Globus pallidus (tissue), 1 donor: ENCODE results near the gene PTPN22.

ENCODE experiments used
- DNase-seq: peaks from one replicate; pipeline ENCODE4 v3.0.0-alpha.2; 2015; ENCODE audit warnings: low spot score

The PTPN22 gene

GRCh38 chr1:113871597-113872113 is at the start of gene PTPN22:
Gene PTPN22, minus strand, starts transcription at chr1:113871712.
- peak; percentile 45 for DNase-seq

DNA sequence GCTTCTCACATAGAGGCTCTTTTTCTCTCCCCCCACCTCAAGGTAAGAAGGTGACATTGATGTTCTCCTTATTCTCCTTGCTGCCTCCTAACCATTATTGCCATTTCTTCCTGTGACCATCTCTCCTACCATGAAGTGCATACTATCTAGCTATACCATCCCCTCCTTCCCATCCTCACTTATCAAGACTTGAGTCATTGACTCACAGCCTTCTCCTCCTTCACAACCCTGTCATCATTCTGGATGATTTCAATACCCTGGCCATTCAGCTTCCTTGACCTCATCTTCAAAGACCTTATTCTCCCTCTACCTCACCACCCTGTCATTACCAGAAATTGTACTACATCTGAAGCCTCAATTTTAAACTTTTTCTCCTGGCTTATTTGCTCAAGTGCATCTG is 46.7 kb upstream of the PTPN22 start:
- no peak for DNase-seq

GRCh38 chr1:113917400-113918082 is 46.0 kb upstream of the PTPN22 start:
- no peak for DNase-seq

DNA sequence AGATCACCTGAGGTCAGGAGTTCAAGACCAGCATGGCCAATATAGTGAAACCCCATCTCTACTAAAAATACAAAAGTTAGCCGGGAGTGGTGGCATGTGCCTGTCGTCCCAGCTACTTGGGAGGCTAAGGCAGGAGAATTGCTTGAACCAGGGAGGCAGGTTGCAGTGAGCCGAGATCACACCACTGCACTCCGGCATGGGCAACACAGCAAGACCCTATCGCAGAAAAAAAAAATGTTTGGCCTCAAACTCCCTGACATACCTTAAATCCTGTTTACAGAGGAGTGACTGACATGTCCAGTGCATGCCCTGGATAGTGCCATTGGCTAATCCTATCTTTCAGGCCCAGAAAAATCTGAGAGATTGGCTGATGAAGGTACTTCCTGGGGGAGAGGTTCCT is 45.5 kb upstream of the PTPN22 start:
- no peak for DNase-seq

DNA sequence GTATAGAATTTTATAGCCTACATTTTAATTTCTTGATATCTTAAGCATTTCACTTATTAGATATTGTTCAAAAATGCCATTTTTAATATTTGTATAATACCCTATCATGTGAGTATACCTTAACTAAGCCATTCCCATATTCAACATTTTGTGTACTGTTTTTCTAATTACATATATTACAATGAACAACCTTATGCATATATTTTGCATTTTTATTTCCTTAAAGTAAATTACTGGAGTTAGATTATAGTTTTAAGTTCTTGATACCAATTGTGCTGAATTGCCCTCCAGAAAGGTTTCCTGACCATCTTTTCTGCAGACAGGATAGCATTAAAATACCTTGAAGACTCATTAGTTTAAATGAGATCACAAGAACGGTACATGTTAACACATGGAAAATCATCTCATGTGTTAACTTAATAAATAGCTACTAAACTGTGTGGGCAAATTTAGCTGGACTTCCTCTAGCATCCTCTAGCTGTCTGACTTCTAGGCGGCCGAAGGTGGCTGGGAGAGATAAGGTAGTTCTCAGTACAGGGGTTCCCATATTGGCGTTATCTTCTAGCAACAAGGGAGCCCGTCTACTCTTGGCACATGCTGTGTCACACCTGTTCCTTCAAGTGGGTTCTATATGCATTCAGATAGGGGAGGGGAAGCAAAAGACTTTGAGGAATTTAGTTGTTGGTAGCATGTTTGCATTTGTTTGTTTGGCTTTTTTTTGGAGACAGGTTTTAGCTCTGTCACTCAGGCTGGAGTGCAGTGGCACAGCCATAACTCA is 42.6 kb upstream of the PTPN22 start:
- DNase-seq: no peak

- no peak for DNase-seq
Observed at GRCh38 chr1:113913312-113913668, 41.8 kb upstream of the PTPN22 start.

GRCh38 chr1:113912594-113913311 is 41.2 kb upstream of the PTPN22 start:
- peak; percentile 27 for DNase-seq

GRCh38 chr1:113905435-113905861 is 33.9 kb upstream of the PTPN22 start:
- no peak for DNase-seq

DNA sequence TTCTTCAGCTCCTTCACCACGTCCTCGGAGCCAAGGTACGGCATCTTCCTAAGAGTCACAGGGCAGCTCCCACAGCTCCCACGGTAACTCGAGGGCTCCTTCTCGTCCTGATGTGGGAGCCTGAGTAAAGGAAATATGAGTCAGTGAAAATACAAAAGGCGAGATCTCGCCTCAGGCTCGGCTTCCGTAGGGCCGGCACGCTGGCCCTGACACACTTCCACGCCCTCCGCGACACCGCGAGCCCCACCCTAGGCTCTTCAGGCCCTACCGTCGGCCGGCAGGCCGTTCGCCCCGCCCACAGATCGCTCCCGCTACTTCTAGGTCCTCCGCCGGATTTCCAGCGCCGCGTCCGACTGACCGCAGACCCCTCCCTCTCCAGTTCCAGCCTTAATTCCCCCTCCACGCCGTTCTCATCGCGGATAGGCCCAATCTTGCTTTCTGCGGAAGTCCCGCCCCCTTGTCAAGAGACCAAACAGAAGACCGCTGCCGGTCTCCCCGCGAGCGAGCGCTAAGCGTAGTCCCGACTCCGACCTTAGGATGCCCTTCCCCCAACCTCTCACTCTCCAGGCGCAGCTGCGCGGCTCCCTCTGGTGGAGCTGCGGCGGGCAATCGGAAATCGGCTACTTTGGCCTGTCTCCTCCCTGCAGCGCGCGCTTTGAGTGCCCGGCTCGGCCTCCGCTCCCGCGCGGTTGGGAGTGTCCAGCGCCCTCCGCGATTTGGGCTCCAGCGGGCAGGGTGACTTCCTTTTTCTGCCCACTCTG is 33.3 kb upstream of the PTPN22 start, which contains the start of the genes AP4B1 and DCLRE1B:
Gene AP4B1, minus strand, starts transcription at position 126 of the 761 bp plus-strand sequence. Its CDS starts 82 bp downstream, at position 44.
Gene DCLRE1B, plus strand, starts transcription at position 653 of the 761 bp plus-strand sequence. CDS start 261 bp downstream, outside the sequence.
- DNase-seq: peak; percentile 99

DNA sequence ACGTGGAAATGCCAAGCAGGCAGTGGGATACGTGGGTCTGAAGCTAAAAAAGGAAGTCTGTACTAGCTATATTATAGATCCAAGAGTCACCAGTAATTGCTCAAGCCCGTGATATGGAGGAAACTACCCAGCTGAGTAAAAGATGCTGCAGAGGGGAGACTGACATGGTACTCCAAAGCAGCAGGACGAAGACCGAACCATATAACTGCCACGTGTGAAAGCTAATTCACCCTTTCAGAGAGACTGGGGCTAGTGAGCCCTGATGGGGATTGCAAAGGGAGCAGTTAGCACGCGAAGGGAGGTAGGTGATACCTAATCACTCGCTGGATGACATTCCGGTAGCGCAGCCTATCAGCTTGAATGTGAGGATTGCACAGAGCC is 32.8 kb upstream of the PTPN22 start:
- no peak for DNase-seq

GRCh38 chr1:113903501-113904292 is 32.2 kb upstream of the PTPN22 start:
- no peak for DNase-seq

DNA sequence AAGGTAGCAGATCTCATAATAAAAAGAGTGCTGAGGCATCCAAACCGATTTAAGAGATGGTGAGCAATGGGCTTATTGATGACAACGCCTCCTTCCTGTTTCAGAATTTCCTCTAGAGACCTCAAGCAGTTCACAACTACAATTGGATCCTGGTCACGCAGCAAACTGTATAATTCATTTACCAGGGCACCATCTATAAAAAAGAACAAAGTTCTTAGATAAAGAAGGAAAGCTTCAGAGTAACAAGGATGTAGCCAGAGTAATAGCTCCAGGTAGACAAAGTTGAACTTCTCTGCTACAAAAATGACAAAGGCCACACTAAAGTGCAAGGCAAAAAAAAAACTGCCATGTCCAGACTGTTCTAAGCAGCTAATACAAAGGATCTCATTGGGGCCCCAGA is 29.7 kb upstream of the PTPN22 start:
- DNase-seq: no peak

DNA sequence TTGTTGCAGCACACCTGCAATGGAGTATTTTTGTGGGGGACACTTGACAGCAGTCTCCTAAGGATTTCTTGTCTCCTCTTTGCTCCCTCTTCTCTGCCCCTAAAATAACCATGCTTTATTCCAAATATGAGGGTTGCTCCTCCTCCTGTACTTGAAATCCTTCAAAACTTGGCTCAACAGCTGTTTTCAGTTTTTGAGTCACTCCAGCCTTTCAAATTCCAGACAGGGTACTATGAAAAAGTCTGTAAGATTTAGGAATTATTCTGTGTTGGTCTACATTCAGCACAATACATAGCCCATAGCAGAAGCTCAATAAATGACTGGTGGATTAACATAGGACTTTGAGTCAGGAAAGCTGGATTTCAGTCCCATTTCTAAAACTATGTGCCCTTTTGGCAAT is 27.6 kb upstream of the PTPN22 start:
- DNase-seq: no peak

- DNase-seq: no peak
Observed at GRCh38 chr1:113898241-113898814, 26.8 kb upstream of the PTPN22 start.

GRCh38 chr1:113895961-113896360 is 24.4 kb upstream of the PTPN22 start:
- DNase-seq: no peak

GRCh38 chr1:113895098-113895497 is 23.6 kb upstream of the PTPN22 start:
- DNase-seq: no peak

GRCh38 chr1:113893267-113893666 is 21.8 kb upstream of the PTPN22 start:
- no peak for DNase-seq

- DNase-seq: no peak
Observed at GRCh38 chr1:113891631-113892220, 20.2 kb upstream of the PTPN22 start.

- no peak for DNase-seq
Observed at GRCh38 chr1:113890816-113891215, 19.3 kb upstream of the PTPN22 start.
